GM18858 (cell line): ENCODE measurements around the gene PIP5K1C.
"Not testable (repeated sequence)": the region's sequence is repeated elsewhere in the genome, so short reads cannot be mapped to it uniquely, and the experiment has no call there.

Source experiments
- ATAC-seq: cut with Tn5 transposase; IDR thresholded peaks from one replicate; pipeline ENCODE4 v1.9.1; 2021; ENCODE audit not compliant: unreplicated experiment

PIP5K1C gene

DNA sequence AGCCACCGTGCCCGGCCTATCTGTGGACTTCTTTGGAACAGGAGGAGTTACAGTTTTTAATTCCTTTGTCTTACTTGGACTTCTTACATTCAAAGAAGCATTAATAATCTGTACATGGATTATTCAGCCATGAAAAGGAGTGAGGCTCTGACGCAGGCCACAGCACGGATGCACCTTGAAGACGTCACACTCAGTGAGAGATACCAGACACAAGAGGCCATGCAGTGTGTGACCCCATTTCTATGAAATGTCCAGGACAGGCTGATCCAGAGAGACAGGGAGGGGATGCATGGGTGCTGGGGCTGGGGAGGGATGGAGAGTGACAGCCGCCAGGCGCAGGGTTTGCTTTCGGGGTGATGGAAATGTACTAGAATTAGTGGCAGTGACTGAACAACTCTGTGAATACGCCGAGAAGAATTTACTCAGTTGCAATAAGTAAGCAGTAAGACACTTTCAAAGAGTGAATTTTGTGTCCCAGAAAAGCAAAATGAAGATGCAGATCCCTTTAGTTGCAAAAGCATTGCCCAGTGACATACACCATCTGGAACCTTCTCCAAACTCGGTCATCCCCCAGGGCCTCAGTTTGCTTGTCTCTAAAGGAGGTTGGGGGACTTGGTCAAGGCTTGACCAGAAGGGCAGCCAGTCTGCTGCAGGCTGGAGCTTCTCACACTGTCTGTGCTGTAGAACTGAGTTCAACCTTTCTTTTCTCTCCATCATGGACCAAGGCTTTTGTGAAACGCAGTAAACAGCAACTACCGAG, 25.3 kb downstream of the PIP5K1C start:
- no peak for ATAC-seq

DNA sequence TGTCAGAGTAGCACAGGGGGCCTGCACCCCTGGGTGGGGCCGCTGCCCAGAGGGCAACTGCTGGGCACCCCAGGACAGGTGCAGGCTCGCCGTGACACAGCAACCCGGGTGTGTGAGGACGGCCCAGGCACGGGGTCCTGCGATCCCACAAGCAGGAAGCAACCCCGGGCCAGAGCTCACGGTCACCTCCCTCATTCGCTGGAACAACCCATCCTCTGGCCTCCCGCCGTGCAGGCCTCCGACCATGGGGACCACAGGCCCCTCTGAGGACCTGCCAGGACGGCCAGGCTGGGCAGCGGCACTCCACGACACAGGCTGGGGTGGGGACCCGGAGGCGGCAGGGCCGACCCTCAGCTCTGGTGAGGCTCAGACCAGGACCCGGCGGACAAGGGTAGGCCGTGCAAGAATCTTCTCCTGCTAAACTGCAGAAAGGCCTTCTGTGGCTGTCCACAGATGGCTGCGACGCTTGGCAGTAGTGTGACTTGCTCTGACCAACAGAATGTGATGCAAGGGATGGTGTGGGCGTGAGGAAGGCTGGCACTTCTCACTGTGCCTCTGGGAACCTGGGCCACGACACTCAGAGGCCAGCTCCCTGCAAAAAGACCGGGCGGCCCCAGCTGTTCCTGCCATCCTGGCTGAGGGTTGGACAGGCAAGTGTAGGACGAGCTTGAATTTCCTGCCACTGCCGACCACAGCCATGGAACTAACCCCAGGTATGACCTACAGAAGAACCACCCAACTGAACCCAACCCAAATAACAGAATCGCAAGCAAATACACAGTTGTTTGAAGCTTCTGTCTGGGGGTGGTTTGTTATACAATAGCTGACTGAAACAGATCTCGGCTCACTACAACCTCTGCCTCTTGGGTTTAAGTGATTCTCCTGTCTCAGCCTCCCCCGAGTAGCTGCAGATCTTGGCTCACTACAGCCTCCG, 26.5 kb downstream of the PIP5K1C start:
- no peak for ATAC-seq

DNA sequence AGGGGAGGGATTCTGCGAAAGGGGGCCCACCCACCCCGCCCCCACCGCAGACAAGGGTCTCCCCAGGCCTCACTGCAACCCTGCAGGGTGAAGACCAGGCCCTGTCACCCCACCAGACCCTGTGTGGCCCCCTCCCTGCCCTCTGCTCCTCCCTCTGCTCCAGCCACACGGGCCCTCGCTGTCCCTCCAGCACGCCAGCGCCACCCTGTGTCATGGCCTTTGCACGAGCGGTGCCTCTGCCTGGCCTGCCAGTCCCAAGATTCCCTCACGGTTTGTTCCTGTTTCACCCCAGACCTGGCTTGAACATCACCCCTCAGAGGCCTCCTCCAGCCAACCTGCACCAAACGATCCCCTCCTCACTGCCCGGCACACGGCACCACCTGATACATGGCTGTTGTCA, 27.3 kb downstream of the PIP5K1C start:
- no peak for ATAC-seq

DNA sequence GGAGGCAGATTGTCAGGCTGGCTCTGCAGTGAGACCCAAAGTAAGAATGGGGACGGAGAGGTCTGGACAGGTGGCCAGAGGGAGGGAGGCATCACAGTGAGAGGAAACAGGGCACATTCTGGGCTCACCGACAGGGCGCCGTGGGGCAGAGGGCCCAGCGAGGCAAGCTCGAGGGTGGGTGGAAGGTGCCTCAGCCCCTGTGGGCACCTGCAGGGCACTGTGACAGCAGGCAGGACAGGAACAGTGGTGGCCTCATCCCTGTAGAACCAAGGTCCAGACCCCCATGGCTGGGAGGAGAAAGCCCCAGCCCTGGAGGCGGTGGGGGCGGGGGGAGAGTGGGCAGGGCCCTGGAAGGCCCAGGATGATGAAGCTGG, 27.7 kb downstream of the PIP5K1C start:
- no peak for ATAC-seq

DNA sequence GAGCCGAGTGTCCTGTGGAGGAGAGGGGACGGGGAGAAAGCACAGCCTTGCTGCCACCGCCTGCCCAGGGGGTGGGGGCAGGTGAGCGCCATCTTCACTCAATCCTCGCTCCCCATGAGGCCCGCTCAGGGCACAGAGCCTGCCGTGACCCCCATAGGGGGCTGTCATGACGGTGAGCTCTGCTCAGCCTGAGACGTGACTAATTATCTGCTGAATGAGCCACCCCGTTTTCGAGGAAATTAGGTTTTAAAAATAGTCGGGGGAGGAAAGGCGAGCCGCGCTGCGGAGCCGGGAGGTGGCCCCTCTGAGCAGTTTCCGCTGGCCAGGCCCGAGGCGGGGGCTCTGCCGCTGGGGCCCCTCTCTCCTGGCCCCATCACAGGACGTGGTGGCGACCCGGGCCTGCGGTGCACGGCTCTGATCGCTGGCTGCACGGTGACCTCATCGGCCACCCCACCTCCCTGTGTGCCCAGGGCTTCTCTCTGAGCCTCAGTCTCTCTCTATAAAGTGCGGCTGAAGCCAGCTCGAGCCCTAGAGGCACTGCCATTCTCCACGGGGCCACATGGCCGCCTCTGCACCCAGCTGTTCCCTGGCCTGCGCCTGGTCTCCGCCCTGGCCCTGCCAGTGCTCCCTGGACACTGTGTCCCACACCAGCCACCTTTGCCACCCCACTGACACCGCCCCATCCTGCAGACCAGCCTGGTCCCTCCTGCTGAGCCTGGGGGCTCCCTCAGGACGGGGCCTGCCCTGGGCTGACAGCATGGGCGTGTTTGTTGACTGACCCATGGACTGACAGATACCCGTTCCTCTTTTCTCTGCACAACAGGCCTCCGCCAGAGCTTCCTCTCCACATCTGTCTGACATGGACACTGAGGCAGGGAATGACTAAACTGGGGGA, 28.3 kb downstream of the PIP5K1C start:
- ATAC-seq, result no peak

DNA sequence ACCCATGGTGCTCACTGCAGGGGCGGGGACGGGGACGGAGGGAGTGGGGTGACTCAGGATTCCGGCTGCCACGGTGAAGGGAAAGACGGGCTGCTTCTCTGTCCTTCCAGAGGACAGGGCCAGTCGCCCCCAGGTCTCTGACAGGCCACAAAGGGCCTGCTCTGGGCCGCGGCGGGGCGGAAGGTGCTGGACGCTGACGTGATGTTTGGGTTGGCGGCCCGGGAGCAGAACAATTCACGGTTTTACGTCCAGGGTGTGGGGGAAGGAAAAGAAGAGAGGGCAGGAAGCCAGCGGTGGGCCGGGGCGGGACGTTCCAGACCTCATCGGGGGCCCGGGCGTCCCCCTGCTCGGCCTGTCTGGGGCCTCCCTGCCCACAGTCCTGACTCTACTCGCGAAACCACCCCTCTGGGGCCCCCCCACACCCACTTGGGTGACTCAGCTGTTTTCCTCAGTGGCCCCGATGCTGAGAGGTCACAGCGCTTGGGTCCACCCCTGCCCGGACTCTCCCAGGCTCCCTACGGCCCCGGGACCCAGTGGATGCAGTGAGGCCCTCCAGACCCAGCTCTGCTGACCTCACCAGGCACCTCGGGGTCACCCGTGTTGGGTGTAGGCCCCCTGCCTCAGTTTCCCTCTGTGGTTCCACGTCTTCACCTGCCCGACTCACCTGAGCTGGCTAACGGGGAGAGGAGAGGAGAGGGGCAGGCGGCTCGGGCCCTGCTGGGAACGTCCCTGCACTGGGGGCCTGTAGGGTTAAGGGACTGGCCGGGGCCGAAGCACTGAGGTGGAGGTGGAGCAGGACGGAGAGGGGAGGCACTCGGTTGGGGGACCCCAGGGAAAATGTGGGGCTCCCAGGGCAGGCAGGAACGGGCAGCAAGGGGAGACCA, 29.2 kb downstream of the PIP5K1C start:
- ATAC-seq, result no peak

DNA sequence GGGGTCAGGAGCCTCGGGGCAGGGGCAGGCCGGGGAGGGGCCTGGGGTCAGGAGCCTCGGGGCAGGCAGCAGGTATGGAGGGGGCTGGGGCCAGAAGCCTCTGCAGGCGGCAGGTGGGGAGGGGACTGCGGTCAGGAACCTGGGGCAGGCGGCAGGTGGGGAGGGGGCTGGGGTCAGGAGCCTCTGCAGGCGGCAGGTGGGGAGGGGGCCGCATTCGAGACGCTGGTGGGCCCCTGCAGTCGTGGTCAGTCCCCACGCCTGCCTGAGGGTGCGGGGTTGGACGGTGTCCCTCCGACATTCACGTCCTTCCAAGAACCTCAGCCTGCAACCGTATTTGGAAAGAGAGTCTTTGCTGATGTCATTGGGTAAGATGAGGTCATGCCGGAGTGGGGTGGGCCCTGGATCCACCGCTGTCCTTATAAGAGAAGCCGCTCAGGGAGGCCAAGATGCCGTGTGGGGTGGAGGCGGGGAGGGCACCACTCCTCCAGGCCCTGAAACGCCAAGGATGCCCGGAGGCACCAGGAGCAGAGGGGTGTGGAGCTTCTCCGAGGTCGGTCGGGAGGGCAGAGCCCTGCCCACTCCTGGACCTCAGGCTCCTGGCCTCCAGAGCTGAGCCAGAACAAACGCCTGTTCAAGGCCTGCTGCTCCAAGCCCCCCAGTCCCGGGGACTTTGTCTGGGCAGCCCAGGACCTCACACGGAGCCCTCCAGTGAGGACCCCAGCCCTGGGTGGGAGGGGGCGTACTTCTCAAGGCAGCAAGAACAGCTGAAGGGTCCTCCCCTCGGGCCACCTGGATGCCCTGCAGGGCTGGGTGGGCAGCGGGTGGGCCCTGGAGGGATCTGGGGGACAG, 30.1 kb downstream of the PIP5K1C start:
- ATAC-seq, result no peak

DNA sequence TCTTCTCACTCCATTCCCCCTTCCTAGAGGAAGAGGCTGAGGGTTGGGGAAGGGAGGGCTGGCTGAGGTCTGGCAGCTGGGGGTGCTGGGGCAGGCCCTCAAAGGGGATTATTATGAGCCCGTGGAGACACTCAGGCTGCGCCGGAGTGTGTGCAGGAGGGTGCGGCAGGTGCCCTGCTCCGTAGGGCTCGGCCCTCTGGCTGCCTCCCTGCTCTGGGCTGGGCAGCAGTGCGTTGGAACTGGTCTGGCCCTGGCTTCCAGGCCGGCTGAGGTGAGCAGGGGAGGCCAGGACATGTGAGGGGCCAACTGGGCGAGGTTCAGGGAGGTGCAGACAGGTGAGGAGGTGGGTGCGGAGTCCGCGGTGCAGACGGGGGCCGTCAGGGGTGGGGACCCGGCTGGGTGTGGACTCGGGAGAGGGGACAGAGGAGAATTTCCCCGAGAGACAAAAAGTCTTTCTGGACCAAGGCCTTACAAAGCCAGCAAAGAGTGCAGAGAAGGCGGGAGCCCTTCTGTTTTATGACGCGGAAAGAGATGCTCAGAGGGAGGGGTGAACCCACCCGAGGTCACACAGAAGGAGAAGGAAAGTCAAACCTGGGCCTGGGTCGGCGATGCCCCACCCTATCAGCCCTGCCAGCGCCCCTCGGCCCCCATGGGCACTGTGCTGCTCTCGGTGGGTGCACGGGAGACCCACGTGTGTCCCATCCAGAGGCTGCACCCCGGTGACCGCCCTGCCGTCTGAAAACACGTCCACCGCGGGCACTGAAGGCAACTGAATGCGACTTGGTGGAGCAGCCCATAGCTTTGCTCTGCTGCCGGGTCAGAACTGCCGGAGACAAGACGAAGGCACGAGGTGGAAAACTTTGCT, 31.0 kb downstream of the PIP5K1C start:
- no peak for ATAC-seq

DNA sequence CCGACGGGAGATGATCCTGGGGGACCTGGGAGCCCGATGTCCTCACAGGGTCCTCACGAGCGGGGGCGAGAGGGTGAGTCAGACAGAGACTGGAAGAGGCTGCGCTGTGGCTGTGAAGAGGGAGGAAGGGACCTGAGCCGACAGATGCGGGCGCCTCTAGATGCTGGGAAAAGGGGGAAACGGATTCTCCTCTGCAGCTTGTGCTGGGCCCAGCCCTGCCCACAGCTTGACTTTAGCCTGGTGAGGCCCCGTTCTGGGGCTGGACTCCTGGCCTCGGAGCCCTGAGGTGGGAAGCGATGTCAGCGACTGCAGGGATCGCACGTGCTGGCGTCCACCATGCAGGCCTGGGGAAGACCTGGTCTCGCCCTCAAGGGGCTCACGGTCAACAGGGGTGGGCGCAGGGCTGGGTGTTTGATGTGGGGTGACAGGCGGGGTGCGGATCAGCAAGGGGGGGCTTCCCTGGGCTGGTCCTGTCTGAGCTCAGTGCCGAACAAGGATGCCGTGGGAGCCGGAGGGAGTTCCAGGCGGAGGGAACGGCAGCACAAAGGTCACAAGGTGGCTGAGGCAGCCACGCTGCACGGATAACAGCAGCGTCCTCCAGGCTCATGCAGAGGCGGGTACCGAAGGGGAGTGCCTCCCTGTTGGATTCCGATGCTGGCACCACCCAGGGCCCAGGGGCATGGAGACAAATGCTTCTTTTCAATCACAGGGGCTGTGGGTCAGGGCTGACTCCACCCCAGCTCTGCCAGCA, 31.8 kb downstream of the PIP5K1C start:
- no peak for ATAC-seq

DNA sequence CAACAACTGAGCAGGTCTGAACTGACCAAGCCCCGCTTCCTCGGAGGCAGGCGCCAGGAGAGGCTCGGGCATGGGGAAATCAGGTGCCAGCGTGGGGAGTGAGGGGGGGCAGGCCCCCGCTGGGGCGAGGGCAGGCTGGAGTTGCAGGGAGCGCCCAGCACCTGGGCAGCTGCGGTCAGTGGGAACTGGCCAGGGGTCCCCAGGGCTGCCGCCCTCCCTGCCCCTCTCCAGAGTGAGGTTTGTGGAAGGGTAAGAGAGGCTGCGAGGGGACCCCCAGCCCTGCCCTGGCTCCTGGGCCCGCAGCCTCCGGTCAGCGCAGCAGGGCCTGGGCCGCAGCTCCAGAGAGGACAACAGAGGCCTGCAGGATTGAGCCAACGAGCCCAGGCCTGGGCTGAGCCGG, 32.5 kb downstream of the PIP5K1C start:
- ATAC-seq, result no peak

DNA sequence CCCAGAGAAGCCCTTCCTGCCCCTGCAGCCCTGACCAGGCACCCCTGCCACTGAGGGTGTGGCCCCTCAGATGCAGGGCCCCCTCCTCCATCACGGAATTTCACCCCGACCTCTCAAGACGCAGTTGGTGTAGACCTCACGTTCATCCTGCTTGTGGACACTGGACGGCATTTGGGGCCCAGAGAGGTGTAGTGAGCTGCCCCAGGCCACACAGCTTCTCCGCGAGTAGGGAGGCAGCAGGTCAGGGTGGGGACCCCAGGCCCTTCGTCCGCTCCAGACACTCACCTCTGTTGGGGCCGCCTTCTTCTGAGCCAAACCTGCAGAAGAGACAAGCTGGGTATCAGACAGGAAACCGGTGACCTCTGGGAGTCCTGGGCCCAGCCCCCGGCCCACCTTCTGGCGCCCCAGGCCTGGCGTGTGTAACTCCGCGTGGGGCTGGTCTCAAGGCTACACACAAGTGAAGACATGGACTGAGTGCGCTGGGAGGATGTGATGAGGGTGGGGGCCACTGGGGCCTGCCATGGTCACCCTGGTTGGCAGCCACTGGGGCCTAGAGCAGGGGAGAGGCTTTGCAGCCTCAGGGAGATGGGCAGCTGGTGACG, 33.1 kb downstream of the PIP5K1C start:
- no peak for ATAC-seq

DNA sequence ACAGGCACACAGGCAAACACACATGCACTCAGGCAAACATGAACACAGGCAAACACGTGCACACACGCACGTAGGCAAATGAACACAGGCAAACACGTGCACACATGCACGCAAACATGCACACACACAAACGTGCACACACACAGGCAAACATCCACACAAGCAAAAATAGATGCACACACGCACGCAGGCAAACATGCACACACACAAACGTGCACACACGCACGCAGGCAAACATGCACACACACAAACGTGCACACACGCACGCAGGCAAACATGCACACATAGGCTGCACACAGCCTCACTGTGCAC, 33.8 kb downstream of the PIP5K1C start:
- not testable (repeated sequence) for ATAC-seq

DNA sequence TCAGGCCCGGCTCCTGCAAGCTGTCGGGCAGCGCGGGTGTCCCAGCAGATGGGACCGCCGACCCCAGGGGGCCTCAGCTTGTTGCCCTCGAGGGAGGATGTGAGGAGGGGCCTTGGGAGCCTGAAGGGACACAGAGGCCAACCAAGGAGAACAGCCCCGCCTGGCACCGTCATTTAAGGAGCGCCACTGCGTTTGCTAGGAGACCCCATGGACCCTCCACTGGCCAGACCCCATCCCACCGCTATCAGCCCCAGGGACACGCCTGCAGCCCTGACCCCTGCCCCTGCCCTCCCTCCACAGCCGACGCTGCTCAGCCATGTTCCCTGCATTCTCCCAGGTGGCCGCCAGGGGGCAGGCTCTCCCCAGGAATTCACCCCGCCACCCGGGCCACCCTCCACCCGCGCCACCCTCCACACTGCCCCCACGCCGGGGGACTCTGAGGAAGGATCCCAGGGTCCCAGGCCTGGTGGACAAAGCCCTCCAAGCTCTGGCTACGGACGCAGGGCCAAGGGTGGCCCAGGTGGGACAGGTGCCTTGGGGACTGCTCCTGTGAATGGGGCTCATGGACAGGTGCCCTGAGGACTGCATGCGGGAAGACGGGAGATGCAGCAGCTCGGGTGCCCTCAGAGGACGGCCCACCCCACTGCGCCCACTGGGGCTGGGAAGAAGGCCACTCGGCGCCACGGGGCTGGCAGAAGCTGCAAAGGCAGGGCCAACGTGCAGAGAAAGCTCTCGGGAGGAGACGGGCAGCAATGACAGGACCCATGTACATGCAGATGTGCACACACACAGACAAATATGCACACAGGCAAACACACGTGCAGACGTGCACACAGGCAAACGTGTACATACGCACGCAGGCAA, 34.4 kb downstream of the PIP5K1C start:
- no peak for ATAC-seq

DNA sequence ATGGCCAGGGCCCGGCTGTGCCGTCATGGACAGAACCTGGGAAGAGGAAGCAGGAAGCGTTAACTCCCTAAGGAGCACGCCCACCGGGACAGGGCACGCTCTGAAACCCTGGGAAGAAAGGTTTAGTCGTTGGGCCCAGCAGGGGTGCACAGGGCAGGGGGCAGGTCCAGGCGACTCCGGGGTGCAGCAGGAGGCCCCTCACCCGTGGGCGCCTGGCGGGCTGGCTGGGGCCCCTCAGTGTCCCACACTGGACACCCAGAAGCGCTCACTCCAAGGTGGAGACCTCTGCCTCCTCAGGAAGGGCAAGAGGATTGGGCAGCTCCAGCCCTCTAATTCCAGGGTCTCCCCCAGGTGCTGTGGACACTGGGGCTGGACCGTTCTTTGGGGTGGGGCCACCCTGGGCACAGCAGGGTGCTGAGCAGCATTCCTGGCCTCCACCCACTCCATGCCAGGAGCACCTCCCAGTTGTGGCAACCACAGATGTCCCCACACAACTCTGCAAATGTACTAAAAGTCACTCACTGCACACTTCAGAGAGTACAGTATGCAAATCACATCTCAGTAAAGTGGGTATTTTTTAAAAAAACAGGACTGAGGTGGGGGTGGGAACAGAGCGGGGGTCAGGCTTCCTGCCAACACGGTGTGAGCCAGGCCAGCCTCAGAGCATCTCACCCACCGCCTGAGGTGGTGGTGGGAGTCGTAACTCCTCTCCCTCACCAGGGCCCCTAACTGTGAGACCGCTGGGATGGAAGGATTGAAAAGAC, 35.2 kb downstream of the PIP5K1C start:
- ATAC-seq, result no peak

DNA sequence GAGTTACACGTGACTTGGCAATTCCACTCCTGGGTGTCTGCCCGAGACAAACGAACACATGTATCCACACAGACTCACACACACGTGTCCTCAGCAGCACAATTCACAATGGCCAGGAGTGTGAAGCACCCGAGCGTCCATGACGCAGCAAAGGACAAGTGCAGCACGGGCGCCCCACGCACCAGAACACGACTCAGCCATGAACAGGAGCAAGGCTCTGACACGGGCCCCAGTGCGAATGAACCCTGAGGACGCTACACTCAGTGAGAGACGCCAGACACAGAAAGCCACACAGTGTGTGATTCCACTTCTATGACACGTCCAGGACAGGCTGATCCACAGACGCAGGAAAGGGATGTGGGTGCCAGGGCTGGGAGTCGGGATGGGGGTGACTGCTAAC, 36.4 kb downstream of the PIP5K1C start:
- ATAC-seq, result no peak
